A673 (cell line): Measurements from ENCODE around the gene DHDH. TPM values are rescaled to one million over a fixed set of nuclear protein-coding genes. Genes with fewer than 3 reads are reported as not detected.

ENCODE experiments used
- BruUV-seq: library from RNA; stranded (reverse); fragments of 400-500 nt; replicated peaks from 2 replicates; lab custom pipeline; 2021; lab: Mats Ljungman, UMichigan
- CTCF ChIA-PET: fragments of 300-600 bp; sonication (Branson Sonifier 250); formaldehyde crosslinking; loops from one replicate; lab custom pipeline; 2022; ENCODE audit warnings: antibody characterized with exemption; lab: Charles Lee
- POLR2A ChIA-PET: fragments of 300-600 bp; sonication (Branson Sonifier 250); formaldehyde crosslinking; loops from one replicate; lab custom pipeline; 2022; ENCODE audit warnings: antibody characterized with exemption; ENCODE audit not compliant: low non-redundant PET; lab: Charles Lee
- DNase-seq: peaks from one replicate; pipeline ENCODE4 v3.0.0-alpha.2; 2015; ENCODE audit warnings: low spot score
- H3K27ac ChIP-seq: fragments of 200-600 bp; sonication (generic); 2 replicates; pipeline ENCODE4 v1.5.1; 2016; ENCODE audit warnings: mixed run types, low read depth, mild to moderate bottlenecking, mixed read lengths, antibody characterized with exemption, low read length; ENCODE audit not compliant: poor library complexity, severe bottlenecking
- H3K27me3 ChIP-seq: fragments of 200-600 bp; sonication (generic); replicated peaks from 2 replicates; pipeline ENCODE4 v1.6.1; 2017; ENCODE audit warnings: mixed run types, low read depth, mild to moderate bottlenecking, mixed read lengths, antibody characterized with exemption, low read length; ENCODE audit not compliant: insufficient read depth, poor library complexity
- H3K36me3 ChIP-seq: fragments of 200-600 bp; sonication (generic); 2 replicates; pipeline ENCODE4 v1.6.1; 2016; ENCODE audit warnings: mixed run types, mild to moderate bottlenecking, mixed read lengths, antibody characterized with exemption, low read length; ENCODE audit not compliant: insufficient read depth, poor library complexity, severe bottlenecking
- H3K4me1 ChIP-seq: fragments of 200-600 bp; sonication (generic); 2 replicates; pipeline ENCODE4 v1.6.1; 2017; ENCODE audit warnings: mixed run types, mild to moderate bottlenecking, mixed read lengths, antibody characterized with exemption, low read length; ENCODE audit not compliant: insufficient read depth, poor library complexity, severe bottlenecking
- H3K4me3 ChIP-seq: fragments of 200-600 bp; sonication (generic); 2 replicates; pipeline ENCODE4 v1.5.1; 2016; ENCODE audit warnings: low read depth, mixed run types, mild to moderate bottlenecking, mixed read lengths, low read length; ENCODE audit not compliant: poor library complexity, severe bottlenecking
- H3K9me3 ChIP-seq: fragments of 200-600 bp; sonication (generic); 2 replicates; pipeline ENCODE4 v1.6.1; 2016; ENCODE audit warnings: mixed run types, low read depth, mild to moderate bottlenecking, mixed read lengths, antibody characterized with exemption, low read length; ENCODE audit not compliant: poor library complexity, severe bottlenecking
- EZH2 ChIP-seq: fragments of 200-600 bp; sonication (generic); IDR thresholded peaks from 2 replicates; pipeline ENCODE4 v1.6.1; 2017; ENCODE audit warnings: borderline replicate concordance, low read depth, mild to moderate bottlenecking, mixed read lengths, antibody characterized with exemption, low read length; ENCODE audit not compliant: poor library complexity, severe bottlenecking
- intact Hi-C: fragments of 100-400 bp; cut with micrococcal nuclease; formaldehyde crosslinking; loops from one replicate; pipeline ENCODE4 v1.10.0; 2022; ENCODE audit not compliant: unreplicated experiment
- total RNA-seq: library from RNA; stranded (reverse); gene quantifications from 2 replicates; pipeline ENCODE4 v1.2.3, GENCODE V29; 2021
- TF ChIP-seq, protein P1 (sequence below): fragments of 300-800, 200-600 bp; sonication (generic); conservative IDR thresholded peaks from 2 replicates; pipeline ENCODE4 v1.5.1; 2017; ENCODE audit warnings: low read depth, mild to moderate bottlenecking, antibody characterized with exemption, low read length, moderate library complexity, mixed read lengths

Gene DHDH
- total RNA-seq, 1 experiment from 2014 or later: not detected

GRCh38 chr19:48913114-48913889, 20.2 kb upstream of the DHDH start:
- no TSS peak for BruUV-seq
- no peak overlapping the region for H3K4me3 ChIP-seq

DNA sequence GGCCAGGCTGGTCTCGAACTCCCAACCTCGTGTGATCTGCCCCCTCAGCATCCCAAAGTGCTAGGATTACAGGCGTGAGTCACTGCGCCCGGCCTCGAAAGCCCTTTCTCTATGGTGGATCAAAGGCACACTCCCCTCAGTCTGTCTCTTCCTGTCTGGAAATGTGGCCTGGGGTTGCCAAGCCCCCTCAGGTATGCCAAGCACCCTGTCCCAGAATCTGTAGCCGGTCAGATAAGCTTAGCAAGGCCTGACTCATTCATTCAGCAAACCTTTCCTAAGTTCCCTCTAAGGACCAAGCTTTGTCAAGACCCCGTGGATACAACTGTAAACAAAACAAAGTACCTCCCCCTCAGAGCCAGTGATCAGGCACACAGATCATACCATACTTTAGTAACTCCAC, 19.3 kb upstream of the DHDH start:
- CTCF ChIA-PET: no interaction called here
- Histone ChIP-seq H3K36me3 (peaks cover 26% of the 10 kb centered on the region), H3K4me1 (no peaks in the 10 kb centered on the region), H3K4me3 (no peak overlapping the region), H3K9me3 (no peaks in the 10 kb centered on the region), H3K27ac (no peak overlapping the region), H3K27me3 (no peaks in the 10 kb centered on the region)
- no TSS peak for BruUV-seq
- no peak for DNase-seq
- intact Hi-C loops: no loop called here
- TF ChIP-seq, protein P1, sequence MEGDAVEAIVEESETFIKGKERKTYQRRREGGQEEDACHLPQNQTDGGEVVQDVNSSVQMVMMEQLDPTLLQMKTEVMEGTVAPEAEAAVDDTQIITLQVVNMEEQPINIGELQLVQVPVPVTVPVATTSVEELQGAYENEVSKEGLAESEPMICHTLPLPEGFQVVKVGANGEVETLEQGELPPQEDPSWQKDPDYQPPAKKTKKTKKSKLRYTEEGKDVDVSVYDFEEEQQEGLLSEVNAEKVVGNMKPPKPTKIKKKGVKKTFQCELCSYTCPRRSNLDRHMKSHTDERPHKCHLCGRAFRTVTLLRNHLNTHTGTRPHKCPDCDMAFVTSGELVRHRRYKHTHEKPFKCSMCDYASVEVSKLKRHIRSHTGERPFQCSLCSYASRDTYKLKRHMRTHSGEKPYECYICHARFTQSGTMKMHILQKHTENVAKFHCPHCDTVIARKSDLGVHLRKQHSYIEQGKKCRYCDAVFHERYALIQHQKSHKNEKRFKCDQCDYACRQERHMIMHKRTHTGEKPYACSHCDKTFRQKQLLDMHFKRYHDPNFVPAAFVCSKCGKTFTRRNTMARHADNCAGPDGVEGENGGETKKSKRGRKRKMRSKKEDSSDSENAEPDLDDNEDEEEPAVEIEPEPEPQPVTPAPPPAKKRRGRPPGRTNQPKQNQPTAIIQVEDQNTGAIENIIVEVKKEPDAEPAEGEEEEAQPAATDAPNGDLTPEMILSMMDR: no peak
- no peak for TF ChIP-seq EZH2
- POLR2A ChIA-PET: no interaction called here

More at GRCh38 chr19:48913114-48913889, 20.2 kb upstream of the DHDH start:
- ChIA-PET CTCF (no interaction called here), POLR2A (no interaction called here)
- H3K4me1 ChIP-seq: no peaks in the 10 kb centered on the region
- intact Hi-C loops: no loop called here
- no peaks in the 10 kb centered on the region for H3K27me3 ChIP-seq
- peaks cover 19% of the 10 kb centered on the region for H3K36me3 ChIP-seq
- H3K9me3 ChIP-seq: no peaks in the 10 kb centered on the region
- no peak overlapping the region for H3K27ac ChIP-seq
- no peak for TF ChIP-seq EZH2
- TF ChIP-seq, protein P1: no peak
- DNase-seq: peak; percentile 60

GRCh38 chr19:48915757-48916156, 17.7 kb upstream of the DHDH start:
- peaks cover 22% of the 10 kb centered on the region for H3K36me3 ChIP-seq
- CTCF ChIA-PET: no interaction called here
- H3K9me3 ChIP-seq: no peaks in the 10 kb centered on the region
- no peak for TF ChIP-seq EZH2
- TF ChIP-seq, protein P1: no peak
- no peaks in the 10 kb centered on the region for H3K27me3 ChIP-seq
- no TSS peak for BruUV-seq
- POLR2A ChIA-PET: no interaction called here
- no peak overlapping the region for H3K4me3 ChIP-seq
- no peak for DNase-seq
- intact Hi-C loops: no loop called here
- H3K4me1 ChIP-seq: no peaks in the 10 kb centered on the region
- no peak overlapping the region for H3K27ac ChIP-seq
